SU-DHL-6 (cell line): ENCODE data around the gene CFAP410.

Source experiments
- H2AFZ ChIP-seq: fragments of 200-600 bp; sonication (generic); 2 replicates; pipeline ENCODE4 v1.6.1; 2014; ENCODE audit warnings: low read depth, mild to moderate bottlenecking, moderate library complexity, mixed read lengths, antibody characterized with exemption, low read length; ENCODE audit not compliant: severe bottlenecking
- H3F3A ChIP-seq: fragments of 200-600 bp; shearing (Covaris generic); 2 replicates; pipeline ENCODE4 v1.6.0; 2016; ENCODE audit warnings: antibody characterized with exemption, mild to moderate bottlenecking; ENCODE audit not compliant: insufficient read depth
- H3K27ac ChIP-seq: fragments of 200-600 bp; sonication (generic); 2 replicates; pipeline ENCODE4 v1.5.1; 2016; ENCODE audit warnings: low read depth, mild to moderate bottlenecking, low read length, moderate library complexity, mixed read lengths
- H3K27me3 ChIP-seq: fragments of 200-600 bp; sonication (generic), shearing (Covaris generic); 2 replicates; pipeline ENCODE4 v1.6.0; 2014; ENCODE audit warnings: mild to moderate bottlenecking, low read length
- H3K36me3 ChIP-seq: fragments of 200-600 bp; sonication (generic); 2 replicates; pipeline ENCODE4 v1.6.1; 2014; ENCODE audit warnings: mild to moderate bottlenecking, low read length, mixed read lengths
- H3K4me2 ChIP-seq: fragments of 300-600, 200-600 bp; shearing (Covaris generic), sonication (generic); 2 replicates; pipeline ENCODE4 v1.6.0; 2014; ENCODE audit warnings: low read length, low read depth, mild to moderate bottlenecking; ENCODE audit not compliant: poor library complexity, severe bottlenecking
- H3K4me3 ChIP-seq: fragments of 200-600 bp; sonication (generic); 2 replicates; pipeline ENCODE4 v1.5.1; 2014; ENCODE audit warnings: antibody characterized with exemption, low read length, mild to moderate bottlenecking, mixed read lengths; ENCODE audit not compliant: insufficient read depth, poor library complexity, severe bottlenecking
- H3K79me2 ChIP-seq: fragments of 200-600 bp; sonication (generic); 2 replicates; pipeline ENCODE4 v1.6.1; 2014; ENCODE audit warnings: mild to moderate bottlenecking, low read length, moderate library complexity; ENCODE audit not compliant: insufficient read depth
- H3K9ac ChIP-seq: fragments of 200-600 bp; sonication (generic); 2 replicates; pipeline ENCODE4 v1.7.0; 2014; ENCODE audit warnings: mild to moderate bottlenecking, low read length
- H3K9me2 ChIP-seq: fragments of 200-600 bp; sonication (generic); replicated peaks from 2 replicates; pipeline ENCODE4 v1.6.1; 2014; ENCODE audit warnings: low read length; ENCODE audit not compliant: insufficient read depth
- H3K9me3 ChIP-seq: fragments of 200-600 bp; sonication (generic); 2 replicates; pipeline ENCODE4 v1.6.1; 2014; ENCODE audit warnings: low read length, mixed read lengths; ENCODE audit not compliant: insufficient read depth
- H4K20me1 ChIP-seq: fragments of 200-600 bp; sonication (generic); 2 replicates; pipeline ENCODE4 v1.6.1; 2014; ENCODE audit warnings: low read depth, mild to moderate bottlenecking, antibody characterized with exemption, low read length, moderate library complexity, mixed read lengths
- CTCF ChIP-seq: fragments of 200-600 bp; sonication (generic); IDR thresholded peaks from one replicate; pipeline ENCODE4 v1.5.1; 2017; ENCODE audit warnings: antibody characterized with exemption, mild to moderate bottlenecking, low read length, moderate library complexity; ENCODE audit not compliant: insufficient read depth, poor library complexity, severe bottlenecking
- EZH2phosphoT487 ChIP-seq: fragments of 200-600 bp; sonication (generic), shearing (Covaris generic); conservative IDR thresholded peaks from 2 replicates; pipeline ENCODE4 v1.6.1; 2018; ENCODE audit warnings: mild to moderate bottlenecking, antibody characterized with exemption, low read length, moderate library complexity, mixed read lengths

Gene CFAP410

GRCh38 chr21:44298301-44298700, 40.9 kb downstream of the CFAP410 start:
- Histone ChIP-seq H3K9ac (no peak overlapping the region), H3K27ac (no peak overlapping the region), H3K79me2 (peaks cover 21% of the 10 kb centered on the region)

GRCh38 chr21:44297525-44298290, 41.5 kb downstream of the CFAP410 start:
- Histone ChIP-seq H3K4me3 (no peak overlapping the region), H2AFZ (no peak overlapping the region), H3K9ac (no peak overlapping the region), H3K27me3 (no peaks in the 10 kb centered on the region), H3K36me3 (no peaks in the 10 kb centered on the region), H3F3A (peaks cover 6% of the 10 kb centered on the region), H4K20me1 (no peaks in the 10 kb centered on the region; the same call in 1 of the 2 replicates), H3K27ac (no peak overlapping the region), H3K9me3 (no peaks in the 10 kb centered on the region), H3K79me2 (peaks cover 21% of the 10 kb centered on the region), H3K4me2 (no peak overlapping the region), H3K9me2 (no peaks in the 10 kb centered on the region)
- TF ChIP-seq EZH2phosphoT487 (no peak), CTCF (peak; percentile 33)

More at GRCh38 chr21:44298301-44298700, 40.9 kb downstream of the CFAP410 start:
- Histone ChIP-seq H3K4me2 (no peak overlapping the region), H2AFZ (no peak overlapping the region), H3K27me3 (no peaks in the 10 kb centered on the region), H3K4me3 (no peak overlapping the region), H3F3A (peaks cover 6% of the 10 kb centered on the region), H3K36me3 (no peaks in the 10 kb centered on the region), H3K9me3 (no peaks in the 10 kb centered on the region), H3K9me2 (no peaks in the 10 kb centered on the region), H4K20me1 (no peaks in the 10 kb centered on the region; the same call in 1 of the 2 replicates)
- TF ChIP-seq EZH2phosphoT487 (no peak), CTCF (no peak)

DNA sequence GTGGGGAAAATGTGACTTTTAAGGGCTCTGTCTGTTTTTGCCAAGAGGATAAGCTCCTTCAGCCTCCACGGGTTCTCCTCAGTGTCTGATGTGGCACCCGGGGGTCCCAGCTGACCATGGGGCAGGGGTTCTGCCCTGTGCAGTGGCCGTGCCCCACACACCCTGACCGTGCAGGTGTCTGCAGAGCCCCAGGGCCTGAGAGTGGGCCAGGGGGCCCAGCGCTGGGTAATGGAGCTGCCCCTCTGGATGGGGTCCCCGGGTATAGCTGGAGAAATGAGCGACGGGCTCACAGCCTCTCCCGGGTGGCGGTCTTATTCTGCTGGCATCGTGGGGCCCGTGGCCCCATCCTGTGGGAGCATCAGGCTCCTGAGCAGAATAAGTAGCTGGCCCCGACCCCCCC, 42.3 kb downstream of the CFAP410 start:
- H3K9ac ChIP-seq: no peak overlapping the region

More for the DNA sequence above, 42.3 kb downstream of the CFAP410 start:
- Histone ChIP-seq H3K79me2 (peaks cover 14% of the 10 kb centered on the region), H3K4me3 (no peak overlapping the region), H3K4me2 (no peak overlapping the region), H3F3A (peaks cover 6% of the 10 kb centered on the region), H4K20me1 (no peaks in the 10 kb centered on the region; the same call in 1 of the 2 replicates), H3K27me3 (no peaks in the 10 kb centered on the region), H3K9me3 (no peaks in the 10 kb centered on the region), H3K9me2 (no peaks in the 10 kb centered on the region), H3K27ac (no peak overlapping the region), H3K36me3 (no peaks in the 10 kb centered on the region), H2AFZ (no peak overlapping the region)
- TF ChIP-seq CTCF (no peak), EZH2phosphoT487 (no peak)
